IMR-90 (cell line): ENCODE results near the gene NPS.

Source experiments
- BHLHE40 ChIP-seq: fragments of 150-350 bp; IDR thresholded peaks from 2 replicates; pipeline ENCODE4 v1.6.1; 2016; ENCODE audit warnings: mild to moderate bottlenecking, low read depth, low read length
- CHD1 ChIP-seq: IDR thresholded peaks from 2 replicates; pipeline ENCODE4 v1.6.1; 2012; ENCODE audit warnings: low read depth, low read length, improper control_type of control experiment
- FOS ChIP-seq: fragments of 150-350 bp; IDR thresholded peaks from 2 replicates; pipeline ENCODE4 v1.6.1; 2016; ENCODE audit warnings: low read depth, low read length
- MAZ ChIP-seq: IDR thresholded peaks from 2 replicates; pipeline ENCODE4 v1.6.1; 2012; ENCODE audit warnings: low read depth, mild to moderate bottlenecking, low read length, improper control_type of control experiment, moderate library complexity, borderline replicate concordance
- POLR2A ChIP-seq: IDR thresholded peaks from 2 replicates; pipeline ENCODE4 v1.6.1; 2012; ENCODE audit warnings: mild to moderate bottlenecking, low read depth, low read length
- RAD21 ChIP-seq: IDR thresholded peaks from 2 replicates; pipeline ENCODE4 v1.6.1; 2012; ENCODE audit warnings: low read length, improper control_type of control experiment
- TF ChIP-seq, protein P1 (sequence below): conservative IDR thresholded peaks from 2 replicates; pipeline ENCODE4 v1.5.1; 2012; ENCODE audit warnings: mild to moderate bottlenecking, low read depth, low read length, improper control_type of control experiment

DNA sequence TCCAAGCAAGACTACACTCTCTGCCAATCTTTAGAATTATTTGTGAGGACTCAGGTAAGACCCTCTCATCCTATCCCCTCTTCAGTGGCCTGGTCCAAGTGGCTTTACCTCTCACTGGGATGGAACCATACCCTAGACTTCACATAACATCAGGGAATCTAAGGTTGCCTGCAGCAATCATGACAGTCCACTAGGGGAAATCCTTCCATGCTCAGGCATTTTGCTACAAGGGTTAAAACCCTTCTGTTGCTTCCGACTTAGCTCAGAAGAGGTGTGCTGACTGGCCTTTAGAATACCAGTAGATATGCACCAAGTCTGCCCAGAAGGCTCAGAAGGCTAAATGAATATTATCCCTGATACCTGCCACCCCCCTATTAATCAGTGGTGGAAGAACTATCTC is 24.9 kb upstream of the NPS start:
- TF ChIP-seq POLR2A: no peak
- TF ChIP-seq FOS: no peak
- TF ChIP-seq, protein P1, sequence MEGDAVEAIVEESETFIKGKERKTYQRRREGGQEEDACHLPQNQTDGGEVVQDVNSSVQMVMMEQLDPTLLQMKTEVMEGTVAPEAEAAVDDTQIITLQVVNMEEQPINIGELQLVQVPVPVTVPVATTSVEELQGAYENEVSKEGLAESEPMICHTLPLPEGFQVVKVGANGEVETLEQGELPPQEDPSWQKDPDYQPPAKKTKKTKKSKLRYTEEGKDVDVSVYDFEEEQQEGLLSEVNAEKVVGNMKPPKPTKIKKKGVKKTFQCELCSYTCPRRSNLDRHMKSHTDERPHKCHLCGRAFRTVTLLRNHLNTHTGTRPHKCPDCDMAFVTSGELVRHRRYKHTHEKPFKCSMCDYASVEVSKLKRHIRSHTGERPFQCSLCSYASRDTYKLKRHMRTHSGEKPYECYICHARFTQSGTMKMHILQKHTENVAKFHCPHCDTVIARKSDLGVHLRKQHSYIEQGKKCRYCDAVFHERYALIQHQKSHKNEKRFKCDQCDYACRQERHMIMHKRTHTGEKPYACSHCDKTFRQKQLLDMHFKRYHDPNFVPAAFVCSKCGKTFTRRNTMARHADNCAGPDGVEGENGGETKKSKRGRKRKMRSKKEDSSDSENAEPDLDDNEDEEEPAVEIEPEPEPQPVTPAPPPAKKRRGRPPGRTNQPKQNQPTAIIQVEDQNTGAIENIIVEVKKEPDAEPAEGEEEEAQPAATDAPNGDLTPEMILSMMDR: no peak
- no peak for TF ChIP-seq RAD21
- TF ChIP-seq BHLHE40: no peak
- no peak for TF ChIP-seq MAZ
- no peak for TF ChIP-seq CHD1
